Neuron (in vitro differentiated cells): ENCODE measurements around the gene SLX4IP.

ENCODE experiments used
- H2AFZ ChIP-seq: one replicate; pipeline ENCODE4 v1.6.1; 2013; ENCODE audit warnings: low read depth, mild to moderate bottlenecking, inconsistent platforms, low read length, moderate library complexity
- H3K27me3 ChIP-seq: one replicate; pipeline ENCODE4 v1.6.1; 2013; ENCODE audit warnings: low read length; ENCODE audit not compliant: insufficient read depth
- H3K36me3 ChIP-seq: one replicate; pipeline ENCODE4 v1.6.1; 2013; ENCODE audit warnings: low read length; ENCODE audit not compliant: insufficient read depth
- H3K4me1 ChIP-seq: one replicate; pipeline ENCODE4 v1.6.1; 2013; ENCODE audit warnings: low read length; ENCODE audit not compliant: insufficient read depth
- H3K4me3 ChIP-seq: 2 replicates; pipeline ENCODE4 v1.5.1; 2013; ENCODE audit warnings: mild to moderate bottlenecking, low read length, moderate library complexity
- H3K9me3 ChIP-seq: one replicate; pipeline ENCODE4 v1.6.1; 2013; ENCODE audit warnings: low read length

Gene SLX4IP

DNA sequence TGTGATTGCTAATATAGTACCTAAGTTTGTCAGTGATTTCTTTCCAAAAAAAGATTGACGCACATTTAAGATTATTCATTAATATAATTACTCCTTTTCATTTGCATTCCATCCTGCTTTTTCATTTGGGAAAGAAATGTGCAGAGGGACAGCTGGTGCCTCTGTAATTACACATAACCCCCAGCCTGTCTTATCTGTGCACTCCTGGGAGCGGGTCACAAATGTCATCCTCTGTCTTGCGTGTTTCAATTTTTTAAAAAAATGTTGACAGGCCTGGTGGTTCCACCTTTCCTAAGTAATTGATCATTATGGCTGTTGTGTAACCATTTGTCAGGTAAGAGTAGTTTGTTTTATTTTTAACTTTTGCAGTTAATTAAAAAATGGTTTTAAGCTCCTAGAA lies 92.7 kb downstream of the SLX4IP start:
- Histone ChIP-seq H3K9me3 (no peaks in the 10 kb centered on the region), H3K36me3 (no peaks in the 10 kb centered on the region), H2AFZ (no peak overlapping the region)

DNA sequence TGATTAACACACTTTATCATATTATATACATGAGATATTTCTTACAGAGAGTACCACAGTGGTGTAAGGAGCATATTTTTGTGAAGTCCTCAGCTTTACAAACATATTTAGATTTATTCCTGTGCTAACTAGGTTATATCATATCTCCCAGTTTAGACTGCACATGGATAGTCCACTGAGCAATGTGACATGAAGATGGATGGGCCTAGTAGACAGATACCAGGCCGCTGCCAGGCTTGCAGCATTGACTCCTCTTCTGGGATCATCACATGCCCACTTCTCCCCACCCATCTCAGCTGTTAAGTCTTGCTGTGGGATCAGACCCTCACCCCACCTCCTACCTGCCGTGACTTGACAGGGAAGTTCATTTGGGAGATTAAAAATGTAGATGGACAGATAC lies 95.8 kb downstream of the SLX4IP start:
- Histone ChIP-seq H3K9me3 (no peaks in the 10 kb centered on the region), H2AFZ (no peak overlapping the region), H3K36me3 (no peaks in the 10 kb centered on the region), H3K27me3 (no peaks in the 10 kb centered on the region), H3K4me3 (no peak overlapping the region), H3K4me1 (no peaks in the 10 kb centered on the region)

More for the DNA sequence above, 92.7 kb downstream of the SLX4IP start:
- H3K4me1 ChIP-seq = peaks cover 14% of the 10 kb centered on the region
- H3K4me3 ChIP-seq = no peak overlapping the region
- no peaks in the 10 kb centered on the region for H3K27me3 ChIP-seq

DNA sequence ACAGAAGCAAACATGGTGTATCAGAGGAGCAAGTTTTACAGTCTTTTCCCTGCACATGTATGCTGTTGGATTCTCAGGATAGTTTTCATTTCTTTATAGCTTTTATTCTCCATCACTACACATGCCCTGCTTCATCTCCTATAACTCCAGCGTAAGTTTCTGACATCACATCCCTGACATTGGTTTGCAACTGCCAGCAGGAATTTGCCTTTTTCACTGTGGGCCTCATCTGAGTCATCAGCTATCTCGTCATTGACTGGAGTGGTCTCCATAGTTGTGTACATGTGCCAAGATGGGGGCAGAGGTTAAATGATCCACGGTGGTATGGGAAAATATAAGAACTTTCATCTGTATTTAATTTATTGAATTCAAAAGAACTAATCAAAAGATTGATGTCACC lies 96.7 kb downstream of the SLX4IP start:
- Histone ChIP-seq H3K36me3 (no peaks in the 10 kb centered on the region), H2AFZ (no peak overlapping the region), H3K4me3 (no peak overlapping the region), H3K4me1 (no peaks in the 10 kb centered on the region), H3K27me3 (no peaks in the 10 kb centered on the region), H3K9me3 (no peaks in the 10 kb centered on the region)

DNA sequence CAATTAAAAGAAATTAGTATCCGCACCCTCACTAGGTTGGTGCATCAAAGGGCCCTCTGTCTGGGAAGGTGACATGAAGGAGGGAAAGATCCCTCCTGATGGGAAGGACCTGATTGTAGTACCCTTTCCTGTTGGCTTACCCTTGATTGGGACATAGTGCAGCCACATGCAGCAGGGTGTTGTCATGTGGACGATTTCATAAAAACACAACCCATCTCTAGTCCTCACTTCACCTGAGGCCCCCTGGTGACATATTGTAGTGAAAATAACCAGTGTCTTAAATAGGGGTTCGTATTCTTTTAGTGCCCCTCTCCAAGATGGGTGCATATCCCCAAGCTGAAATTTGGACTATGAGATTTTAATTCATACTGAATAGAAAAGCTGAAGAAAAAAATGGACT lies 97.3 kb downstream of the SLX4IP start:
- H3K9me3 ChIP-seq = no peaks in the 10 kb centered on the region
- no peak overlapping the region for H3K4me3 ChIP-seq
- H3K4me1 ChIP-seq = no peaks in the 10 kb centered on the region
- H3K36me3 ChIP-seq = no peaks in the 10 kb centered on the region
- H3K27me3 ChIP-seq = no peaks in the 10 kb centered on the region
- H2AFZ ChIP-seq = no peak overlapping the region

DNA sequence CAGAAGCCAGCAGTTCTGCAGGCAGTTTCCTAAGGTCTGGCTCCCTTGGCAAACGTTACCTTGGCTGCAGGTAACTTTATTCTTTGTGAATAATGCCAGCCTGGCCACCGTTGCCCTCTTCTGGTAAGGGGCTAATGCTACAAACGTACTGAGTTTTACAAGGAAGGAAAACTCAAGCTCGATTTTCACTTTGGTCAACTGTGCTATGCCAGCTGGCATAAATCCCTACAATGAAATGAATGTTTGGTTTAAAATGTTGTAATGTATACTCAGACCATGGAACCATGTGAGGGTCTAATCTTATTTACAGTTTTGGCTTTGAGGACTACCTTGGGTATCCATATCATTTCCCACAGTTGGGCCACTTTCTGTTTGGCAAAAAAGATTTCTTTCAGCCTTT lies 101.4 kb downstream of the SLX4IP start:
- peaks cover 12% of the 10 kb centered on the region for H3K4me1 ChIP-seq
- no peaks in the 10 kb centered on the region for H3K27me3 ChIP-seq
- H2AFZ ChIP-seq = no peak overlapping the region
- H3K9me3 ChIP-seq = no peaks in the 10 kb centered on the region
- H3K36me3 ChIP-seq = no peaks in the 10 kb centered on the region
- no peak overlapping the region for H3K4me3 ChIP-seq

DNA sequence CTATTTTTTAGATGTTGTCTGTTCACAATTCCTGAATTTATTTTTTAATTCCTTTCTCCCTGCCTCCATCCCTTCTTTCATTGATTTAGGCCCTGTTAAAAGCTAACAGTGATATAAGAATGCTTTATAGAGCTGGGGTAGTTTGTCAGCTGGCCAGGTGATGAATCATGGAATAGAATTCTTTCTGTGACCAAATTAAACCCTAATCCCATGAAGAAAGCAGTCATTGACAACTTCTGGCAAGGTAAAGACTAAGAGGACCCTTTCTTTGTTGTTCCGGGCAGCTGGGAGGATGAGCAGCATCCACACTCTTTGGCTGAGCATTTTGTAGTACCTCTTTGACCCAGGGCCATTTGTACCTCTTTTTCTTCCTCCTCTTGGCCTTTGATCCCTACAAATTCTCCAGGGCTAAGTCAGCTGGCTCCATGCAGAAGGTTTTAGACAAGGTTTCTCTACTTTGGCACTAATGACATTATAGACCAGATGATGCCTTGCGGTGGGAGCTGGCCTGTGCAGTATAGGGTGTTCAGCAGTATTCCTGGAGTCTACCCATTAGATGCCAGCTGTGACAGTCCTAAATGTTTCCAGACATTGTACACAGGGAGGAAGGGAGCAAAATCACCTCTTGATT lies 102.9 kb downstream of the SLX4IP start:
- Histone ChIP-seq H2AFZ (no peak overlapping the region), H3K9me3 (no peaks in the 10 kb centered on the region), H3K36me3 (no peaks in the 10 kb centered on the region), H3K4me3 (no peak overlapping the region), H3K27me3 (no peaks in the 10 kb centered on the region), H3K4me1 (peaks cover 12% of the 10 kb centered on the region)

DNA sequence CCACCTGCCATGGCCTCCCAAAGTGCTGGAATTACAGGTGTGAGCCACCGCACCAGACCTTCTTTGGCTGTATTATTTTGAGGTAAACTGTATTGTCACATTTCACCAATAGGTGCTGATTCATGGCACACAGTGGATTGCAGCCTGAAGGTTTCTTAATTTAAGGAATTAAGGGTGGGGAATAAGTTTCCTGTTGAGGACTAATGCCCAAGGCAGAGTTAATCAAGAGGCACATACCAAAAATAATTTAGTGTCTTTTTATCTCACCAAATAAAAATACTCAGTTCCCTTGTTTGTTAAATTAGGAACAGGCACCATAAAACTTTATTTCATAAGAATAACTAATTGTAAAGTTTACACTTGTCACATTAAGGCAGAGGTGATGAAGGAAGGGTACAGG lies 103.7 kb downstream of the SLX4IP start:
- no peaks in the 10 kb centered on the region for H3K27me3 ChIP-seq
- H3K9me3 ChIP-seq = no peaks in the 10 kb centered on the region
- H3K4me3 ChIP-seq = no peak overlapping the region
- H3K36me3 ChIP-seq = no peaks in the 10 kb centered on the region
- peaks cover 12% of the 10 kb centered on the region for H3K4me1 ChIP-seq
- H2AFZ ChIP-seq = no peak overlapping the region

DNA sequence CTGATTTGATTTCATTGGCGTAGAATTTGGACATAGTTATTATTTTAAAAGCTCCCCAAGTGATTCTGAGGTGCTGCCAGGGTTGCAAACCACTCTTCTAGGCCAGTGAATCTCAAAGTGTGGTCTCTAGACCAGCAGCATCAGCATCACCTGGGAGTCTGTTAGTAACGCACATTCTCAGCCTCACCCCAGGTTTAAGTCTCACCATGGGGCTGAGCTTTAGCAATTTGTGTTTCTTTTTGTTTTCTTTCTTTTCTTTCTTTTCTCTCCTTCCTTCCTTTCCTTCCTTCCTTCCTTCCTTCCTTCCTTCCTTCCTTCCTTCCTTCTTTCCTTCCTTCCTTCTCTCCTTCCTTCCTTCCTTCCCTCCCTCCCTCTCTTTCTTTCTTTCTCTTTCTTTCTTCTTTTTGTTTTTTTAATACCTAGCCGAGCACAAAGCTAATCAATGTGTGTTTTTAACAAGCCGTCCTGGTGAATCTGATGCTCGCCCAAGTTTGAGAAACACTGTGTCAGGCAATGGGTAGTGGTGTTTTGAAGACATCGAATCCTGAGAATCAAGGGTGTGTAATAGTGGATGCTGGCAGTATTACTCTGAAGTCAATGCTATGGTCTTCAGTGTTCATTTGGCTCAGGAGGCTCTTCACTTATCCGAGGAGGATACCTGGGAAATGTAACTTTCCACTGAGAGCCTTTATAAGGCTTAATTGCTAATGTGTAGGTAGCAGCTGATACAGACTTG lies 104.9 kb downstream of the SLX4IP start:
- Histone ChIP-seq H3K9me3 (no peaks in the 10 kb centered on the region), H3K4me3 (no peak overlapping the region), H3K27me3 (no peaks in the 10 kb centered on the region), H2AFZ (no peak overlapping the region), H3K36me3 (no peaks in the 10 kb centered on the region), H3K4me1 (peaks cover 12% of the 10 kb centered on the region)

DNA sequence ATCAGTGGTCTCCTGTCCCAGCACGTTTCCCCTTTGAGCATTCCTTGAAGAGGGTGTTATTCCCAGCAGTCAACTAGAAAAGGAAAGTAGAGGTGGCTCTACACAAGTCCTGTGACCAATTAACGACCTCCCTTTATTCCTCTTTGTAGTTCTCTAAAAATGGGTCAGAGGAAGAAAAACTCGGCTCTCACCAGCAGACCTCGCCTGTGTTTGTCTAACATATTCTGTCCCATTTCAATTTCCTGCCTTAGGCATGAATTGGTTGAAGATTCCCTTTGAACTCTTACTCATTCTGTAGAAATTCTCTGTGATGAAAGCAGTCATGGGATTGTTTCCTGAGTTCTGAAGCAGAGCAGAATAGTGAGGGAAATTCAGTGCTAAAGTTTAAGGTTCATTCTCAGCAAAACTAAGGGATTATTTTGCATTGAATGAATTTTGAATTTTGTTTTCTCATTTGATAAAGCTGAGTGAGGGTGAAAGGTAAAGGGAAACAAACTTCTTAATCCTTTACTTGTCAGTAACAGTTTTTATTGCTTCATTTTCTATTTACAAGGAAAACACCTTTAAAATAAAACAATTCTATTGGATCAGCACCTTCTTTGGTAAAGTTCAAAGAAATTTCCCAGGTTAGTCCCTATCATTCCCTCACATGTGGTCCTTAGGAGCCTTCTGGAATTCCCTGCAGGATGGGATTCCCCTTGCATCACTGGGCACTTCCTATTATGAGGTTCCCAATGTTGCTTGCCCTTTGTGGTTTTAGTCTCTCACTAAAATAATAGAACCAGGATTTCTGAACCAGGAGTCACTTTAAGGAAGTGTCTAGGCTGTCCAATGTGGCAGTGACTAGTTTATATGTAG lies 105.8 kb downstream of the SLX4IP start:
- H3K4me3 ChIP-seq = no peak overlapping the region

DNA sequence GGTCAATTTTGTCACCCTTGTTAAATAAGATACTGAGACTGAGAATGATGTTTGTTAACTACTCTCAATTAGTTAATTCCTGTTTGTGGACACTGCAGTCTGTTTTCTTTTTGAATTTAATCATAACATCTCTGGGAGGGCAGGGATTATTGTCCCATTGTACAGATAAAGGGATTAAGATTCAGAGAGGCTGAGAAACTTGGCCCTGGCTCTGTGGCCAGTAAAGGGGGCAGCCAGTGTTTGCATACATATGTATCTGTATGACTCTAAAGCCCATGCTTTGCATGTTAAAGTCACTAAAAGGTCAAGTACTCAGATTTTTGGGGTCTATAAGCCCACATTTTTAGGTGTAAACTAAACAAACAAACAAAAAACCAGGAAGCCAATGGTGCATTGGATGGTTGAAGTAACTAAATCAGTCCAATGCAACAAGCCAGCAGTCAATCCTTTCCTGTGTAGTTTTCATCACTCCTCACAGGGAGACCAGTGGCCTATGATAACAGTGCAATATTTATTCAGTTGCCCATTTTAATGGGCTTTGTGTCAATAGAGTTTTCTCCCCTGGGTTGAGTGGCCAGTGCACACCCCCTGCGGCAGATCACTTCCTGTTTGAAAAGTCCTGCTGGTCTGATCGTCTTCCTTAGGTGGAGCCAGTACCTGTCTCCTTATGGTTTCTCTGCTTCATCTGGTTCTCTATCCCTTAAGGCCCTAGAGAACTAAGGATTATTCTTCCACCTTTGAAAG lies 106.7 kb downstream of the SLX4IP start:
- Histone ChIP-seq H3K36me3 (no peaks in the 10 kb centered on the region), H2AFZ (no peak overlapping the region), H3K27me3 (no peaks in the 10 kb centered on the region), H3K9me3 (no peaks in the 10 kb centered on the region), H3K4me1 (peaks cover 12% of the 10 kb centered on the region), H3K4me3 (no peak overlapping the region)

More for the DNA sequence above, 105.8 kb downstream of the SLX4IP start:
- H3K9me3 ChIP-seq = no peaks in the 10 kb centered on the region
- H3K27me3 ChIP-seq = no peaks in the 10 kb centered on the region
- no peak overlapping the region for H2AFZ ChIP-seq
- H3K4me1 ChIP-seq = peaks cover 12% of the 10 kb centered on the region
- no peaks in the 10 kb centered on the region for H3K36me3 ChIP-seq

DNA sequence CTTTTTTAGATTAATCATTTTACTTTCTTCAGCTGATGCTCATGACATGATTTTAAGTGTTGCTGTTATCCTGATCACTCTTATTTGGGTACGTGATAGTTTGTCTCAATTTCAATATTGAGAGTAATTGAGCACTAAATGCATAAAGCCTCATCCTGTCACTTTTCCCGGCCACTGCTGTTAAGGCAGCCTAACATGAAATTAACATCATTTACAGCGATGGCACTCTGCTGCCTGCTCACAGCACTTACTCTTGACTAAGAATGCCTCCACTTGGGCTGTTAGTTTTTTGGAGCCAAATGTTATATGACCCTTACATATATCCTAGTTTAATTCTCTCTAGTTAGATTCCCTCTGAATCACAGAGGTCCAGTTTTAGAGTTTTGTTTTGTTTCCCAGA lies 107.3 kb downstream of the SLX4IP start:
- peaks cover 18% of the 10 kb centered on the region for H3K4me1 ChIP-seq
- H2AFZ ChIP-seq = no peak overlapping the region
- H3K36me3 ChIP-seq = no peaks in the 10 kb centered on the region
- no peaks in the 10 kb centered on the region for H3K9me3 ChIP-seq
- no peaks in the 10 kb centered on the region for H3K27me3 ChIP-seq
- no peak overlapping the region for H3K4me3 ChIP-seq

DNA sequence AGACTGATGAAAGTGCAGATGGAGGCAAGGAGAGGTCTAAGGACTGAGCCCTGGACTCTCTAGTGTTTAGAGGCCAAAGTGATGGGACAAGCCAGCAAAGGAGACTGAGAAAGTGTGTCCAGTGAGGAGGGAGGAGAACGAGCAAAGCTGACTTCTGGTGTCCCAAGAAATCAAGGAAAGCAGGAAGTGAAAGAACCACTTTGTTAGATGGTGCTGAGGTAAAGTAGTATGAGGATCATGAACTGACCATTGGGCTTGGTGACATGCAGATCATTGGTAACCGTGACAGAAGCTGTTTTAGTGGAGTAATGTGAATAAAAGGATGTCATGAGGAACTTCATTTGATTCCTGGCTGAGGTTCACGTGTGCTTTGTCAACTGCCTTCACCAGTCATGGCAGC lies 108.4 kb downstream of the SLX4IP start:
- no peak overlapping the region for H2AFZ ChIP-seq
- H3K27me3 ChIP-seq = no peaks in the 10 kb centered on the region
- H3K4me1 ChIP-seq = peaks cover 21% of the 10 kb centered on the region
- H3K9me3 ChIP-seq = no peaks in the 10 kb centered on the region
- H3K4me3 ChIP-seq = no peak overlapping the region
- H3K36me3 ChIP-seq = no peaks in the 10 kb centered on the region
